CD14-positive monocyte (primary cell): ENCODE results near the gene CDKN2AIPNL. TPM values are rescaled to one million over a fixed set of nuclear protein-coding genes. Genes with fewer than 3 reads are reported as not detected.

Experiments
- DNase-seq, 3 donors: peaks; one replicate each; pipeline ENCODE4 v3.0.0-alpha.2; 2011 to 2022
- H2AFZ ChIP-seq: 2 replicates; pipeline ENCODE4 v1.6.0; 2012; ENCODE audit warnings: mild to moderate bottlenecking, low read depth, low read length, inconsistent platforms; ENCODE audit not compliant: insufficient read depth, poor library complexity, severe bottlenecking
- H3K27ac ChIP-seq, 2 donors: 1 replicate in 1 of 2; 2 replicates in 1 of 2; pipeline ENCODE4 v1.5.1; 2012 to 2013; ENCODE audit warnings: low read length in 2 of 2, control low read depth in 1 of 2, inconsistent platforms in 1 of 2, low read depth in 1 of 2, mild to moderate bottlenecking in 1 of 2
- H3K27me3 ChIP-seq, 2 donors: one replicate each; pipeline versions ENCODE4 v1.6.0 to v1.6.1; 2011 to 2013; ENCODE audit warnings: low read length in 2 of 2; ENCODE audit not compliant: control insufficient read depth in 2 of 2, insufficient read depth in 2 of 2
- H3K36me3 ChIP-seq, 2 donors: replicated peaks in 1 of 2; 1 replicate in 1 of 2; 2 replicates in 1 of 2; pipeline versions ENCODE4 v1.5.1 to v1.6.1; 2012 to 2013; ENCODE audit warnings: low read length in 2 of 2, control low read depth in 1 of 2, inconsistent platforms in 1 of 2, mild to moderate bottlenecking in 1 of 2; ENCODE audit not compliant: insufficient read depth in 2 of 2, control insufficient read depth in 1 of 2
- H3K4me1 ChIP-seq, 2 donors: 1 replicate in 1 of 2; 2 replicates in 1 of 2; pipeline versions ENCODE4 v1.5.1 to v1.6.1; 2012 to 2013; ENCODE audit warnings: low read length in 2 of 2, control low read depth in 1 of 2, inconsistent platforms in 1 of 2, mild to moderate bottlenecking in 1 of 2, moderate library complexity in 1 of 2; ENCODE audit not compliant: insufficient read depth in 2 of 2, control insufficient read depth in 1 of 2
- H3K4me2 ChIP-seq: replicated peaks from 2 replicates; pipeline ENCODE3; 2012; ENCODE audit warnings: low read length, moderate library complexity, mild to moderate bottlenecking; ENCODE audit not compliant: poor library complexity, severe bottlenecking; ENCODE audit errors: extremely low read depth
- H3K4me3 ChIP-seq, 3 experiments: fragments of 200-600 bp in 1 of 3; sonication (generic) in 1 of 3; replicated peaks in 1 of 3; 1 replicate in 2 of 3; 2 replicates in 1 of 3; pipeline ENCODE4 v1.5.1; 2011 to 2013; ENCODE audit warnings: low read length in 3 of 3, mild to moderate bottlenecking in 3 of 3, control low read depth in 2 of 3, low read depth in 2 of 3, inconsistent platforms in 1 of 3, moderate library complexity in 1 of 3
- H3K79me2 ChIP-seq: 2 replicates; pipeline ENCODE4 v1.6.0; 2012; ENCODE audit warnings: mild to moderate bottlenecking, control low read depth, inconsistent platforms, low read length, moderate library complexity; ENCODE audit not compliant: insufficient read depth
- H3K9ac ChIP-seq: 2 replicates; pipeline ENCODE4 v1.6.0; 2017; ENCODE audit warnings: low read length, mild to moderate bottlenecking; ENCODE audit not compliant: insufficient read depth, poor library complexity, severe bottlenecking
- H3K9me3 ChIP-seq, 2 donors: replicated peaks in 1 of 2; 1 replicate in 1 of 2; 2 replicates in 1 of 2; pipeline versions ENCODE4 v1.5.1 to v1.6.1; 2012 to 2013; ENCODE audit warnings: low read length in 2 of 2, control low read depth in 1 of 2; ENCODE audit not compliant: control insufficient read depth in 1 of 2, insufficient read depth in 1 of 2
- H4K20me1 ChIP-seq: 2 replicates; pipeline ENCODE4 v1.6.0; 2012; ENCODE audit warnings: mild to moderate bottlenecking, low read length, control low read depth, moderate library complexity; ENCODE audit not compliant: insufficient read depth
- H3K27ac Mint-ChIP-seq, 7 donors: one replicate each; pipeline ENCODE4 v1.8.0; 2020; ENCODE audit warnings: mild to moderate bottlenecking in 7 of 7, mixed read lengths in 7 of 7, moderate library complexity in 6 of 7, inconsistent platforms in 2 of 7
- H3K27me3 Mint-ChIP-seq, 3 donors: one replicate each; pipeline ENCODE4 v1.8.0; 2021 to 2022; ENCODE audit warnings: low read depth in 3 of 3, mild to moderate bottlenecking in 3 of 3, mixed read lengths in 3 of 3, moderate library complexity in 3 of 3, inconsistent platforms in 1 of 3
- H3K36me3 Mint-ChIP-seq, 2 donors: one replicate each; pipeline ENCODE4 v1.8.0; 2020; ENCODE audit warnings: mixed read lengths in 2 of 2, inconsistent platforms in 1 of 2, mild to moderate bottlenecking in 1 of 2
- H3K4me1 Mint-ChIP-seq: one replicate; pipeline ENCODE4 v1.8.0; 2020; ENCODE audit warnings: mild to moderate bottlenecking, mixed read lengths
- H3K4me3 Mint-ChIP-seq, 2 donors: one replicate each; pipeline ENCODE4 v1.8.0; 2020; ENCODE audit warnings: mild to moderate bottlenecking in 2 of 2, mixed read lengths in 2 of 2, moderate library complexity in 1 of 2
- H3K9me3 Mint-ChIP-seq, 7 donors: one replicate each; pipeline ENCODE4 v1.8.0; 2020 to 2022; ENCODE audit warnings: mixed read lengths in 7 of 7, mild to moderate bottlenecking in 6 of 7, moderate library complexity in 6 of 7, inconsistent platforms in 2 of 7
- CTCF ChIP-seq: fragments of 200-600 bp; IDR thresholded peaks from one replicate; pipeline ENCODE4 v1.8.0; 2022; ENCODE audit warnings: antibody characterized with exemption, mild to moderate bottlenecking
- WGBS: methylation state at CpG from one replicate; pipeline ENCODE4 v1.1.5; 2013; ENCODE audit warnings: missing lambda C conversion rate; ENCODE audit not compliant: insufficient coverage; 5-methylcytosine and 5-hydroxymethylcytosine counted together
- intact Hi-C, 2 donors: fragments of 100-400 bp; cut with micrococcal nuclease; formaldehyde crosslinking; loops; one replicate each; pipeline versions ENCODE4 v1.15.0 to v1.15.1; 2023
- polyA plus RNA-seq, 3 donors: library from polyadenylated mRNA; depleted of rRNA in 1 of 3; unstranded in 2 of 3; stranded (reverse) in 1 of 3; fragments of 300-500 nt in 2 of 3; fragments of >200 nt in 1 of 3; fragmentation: Illumina TruSeq in 2 of 3; gene quantifications; 1 replicate in 2 of 3; 2 replicates in 1 of 3; pipeline ENCODE4 v1.2.3, GENCODE V29; 2012 to 2021

CDKN2AIPNL gene
- polyA plus RNA-seq, 3 donors: 6.9 to 20.0 (median 15.0) TPM

DNA sequence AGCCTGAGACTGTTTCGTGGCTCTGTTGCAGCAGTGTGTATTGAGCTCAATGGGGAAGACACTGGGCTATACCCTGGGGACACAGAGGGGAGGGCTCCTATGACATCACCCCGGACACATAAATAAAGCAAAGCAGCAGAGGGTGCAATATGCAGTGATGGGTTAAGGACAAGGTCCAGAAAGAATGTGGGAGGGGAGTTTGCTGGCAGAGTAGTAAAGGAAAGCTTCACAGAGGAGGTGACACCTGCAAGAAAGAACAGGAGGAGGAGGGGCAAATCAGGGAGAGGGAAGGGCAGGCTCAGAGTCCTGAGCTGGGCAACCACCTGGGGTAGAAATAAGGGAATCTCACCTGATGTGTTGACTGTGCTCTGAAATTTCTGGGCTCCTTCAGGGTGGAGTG is 35.3 kb upstream of the CDKN2AIPNL start:
- TF ChIP-seq CTCF: no peak

GRCh38 chr5:134445856-134446818 is 34.5 kb upstream of the CDKN2AIPNL start:
- no peaks in the 10 kb centered on the region for H4K20me1 ChIP-seq
- no peaks in the 10 kb centered on the region for H3K27me3 ChIP-seq
- Mint-ChIP-seq H3K4me1 (peaks cover 11% of the 10 kb centered on the region), H3K36me3 (no peaks in the 10 kb centered on the region), H3K9me3 (no peaks in the 10 kb centered on the region), H3K27ac (peak overlapping the region in 2 of 7 donors; percentile 33 to 63), H3K27me3 (peaks cover 0 to 3% (median 1%) of the 10 kb centered on the region in 3 donors), H3K4me3 (no peak overlapping the region)
- H3K4me1 ChIP-seq: peaks cover 3 to 7% of the 10 kb centered on the region in 2 donors
- TF ChIP-seq CTCF: no peak
- DNase-seq: no peak
- intact Hi-C loops: no loop called here
- no peak overlapping the region for H2AFZ ChIP-seq
- H3K36me3 ChIP-seq: no peaks in the 10 kb centered on the region
- no peaks in the 10 kb centered on the region for H3K79me2 ChIP-seq
- no peak overlapping the region for H3K27ac ChIP-seq
- H3K9me3 ChIP-seq: no peaks in the 10 kb centered on the region
- H3K9ac ChIP-seq: no peak overlapping the region
- no peak overlapping the region for H3K4me3 ChIP-seq
- no peak overlapping the region for H3K4me2 ChIP-seq
- WGBS: 96% methylated on average over 7 of the region's 8 CpGs

More for the DNA sequence above, 35.3 kb upstream of the CDKN2AIPNL start:
- Histone ChIP-seq H3K79me2 (no peaks in the 10 kb centered on the region), H3K4me3 (no peak overlapping the region), H3K9ac (no peak overlapping the region), H3K9me3 (no peaks in the 10 kb centered on the region), H2AFZ (no peak overlapping the region), H3K36me3 (no peaks in the 10 kb centered on the region), H4K20me1 (no peaks in the 10 kb centered on the region), H3K4me1 (peaks cover 3 to 7% of the 10 kb centered on the region in 2 donors), H3K27me3 (no peaks in the 10 kb centered on the region), H3K27ac (no peak overlapping the region), H3K4me2 (no peak overlapping the region)
- peaks cover 0 to 3% (median 1%) of the 10 kb centered on the region in 3 donors for H3K27me3 Mint-ChIP-seq
- intact Hi-C loops: no loop called here
- H3K9me3 Mint-ChIP-seq: no peaks in the 10 kb centered on the region
- peaks cover 11% of the 10 kb centered on the region for H3K4me1 Mint-ChIP-seq
- no peak overlapping the region for H3K4me3 Mint-ChIP-seq
- peak overlapping the region in 1 of 7 donors; percentile 63 for H3K27ac Mint-ChIP-seq
- WGBS: 92% methylated on average over 2 of the region's 2 CpGs
- no peaks in the 10 kb centered on the region for H3K36me3 Mint-ChIP-seq
- no peak for DNase-seq
